Measurements from ENCODE around the gene AUTS2. TPM values are rescaled to one million over a fixed set of nuclear protein-coding genes. Genes with fewer than 3 reads are reported as not detected.

AUTS2 gene
- total RNA-seq, 1 donor from 2014 or later = 7.7 TPM

DNA sequence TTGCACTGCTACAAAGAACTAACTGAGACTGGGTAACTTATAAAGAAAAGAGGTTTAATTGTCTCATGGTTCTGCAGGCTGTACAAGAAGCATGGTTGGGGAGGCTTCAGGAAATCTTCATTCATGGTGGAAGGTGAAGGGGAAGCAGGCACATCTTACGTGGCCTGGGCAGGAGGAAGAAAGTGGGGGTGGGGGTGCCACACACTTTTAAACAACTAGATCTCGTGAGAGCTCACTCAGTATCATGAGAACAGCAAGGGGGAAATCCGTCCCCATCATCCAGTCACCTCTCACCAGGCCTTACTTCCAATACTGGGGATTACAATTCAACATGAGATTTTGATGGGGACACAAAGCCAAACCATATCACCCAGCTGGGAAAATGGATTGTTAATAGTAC, 281.7 kb downstream of the AUTS2 start:
- intact Hi-C loops (cut with micrococcal nuclease) = no loop called here

DNA sequence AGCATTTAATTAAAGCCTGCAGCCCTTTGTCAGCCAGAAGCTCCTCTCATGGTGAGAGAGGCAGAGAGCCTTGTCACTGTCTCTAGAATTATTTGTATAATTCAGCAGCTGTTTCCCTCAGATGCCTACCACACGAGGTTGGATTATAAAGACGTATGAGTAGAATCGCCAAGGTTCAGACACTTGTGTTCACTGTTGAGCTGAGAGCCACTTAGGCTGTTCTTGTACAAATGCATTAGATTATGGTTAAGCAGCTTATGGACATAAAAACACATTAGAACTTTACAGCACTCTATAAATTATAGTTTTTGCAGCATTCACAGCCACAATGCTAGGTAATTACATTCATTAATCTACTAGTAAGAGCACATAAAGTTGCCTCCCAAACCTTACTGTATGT, 282.6 kb downstream of the AUTS2 start:
- intact Hi-C loops (cut with micrococcal nuclease) = no loop called here

GRCh38 chr7:69882269-69882668, 284.0 kb downstream of the AUTS2 start:
- intact Hi-C loops (cut with micrococcal nuclease) = no loop called here

DNA sequence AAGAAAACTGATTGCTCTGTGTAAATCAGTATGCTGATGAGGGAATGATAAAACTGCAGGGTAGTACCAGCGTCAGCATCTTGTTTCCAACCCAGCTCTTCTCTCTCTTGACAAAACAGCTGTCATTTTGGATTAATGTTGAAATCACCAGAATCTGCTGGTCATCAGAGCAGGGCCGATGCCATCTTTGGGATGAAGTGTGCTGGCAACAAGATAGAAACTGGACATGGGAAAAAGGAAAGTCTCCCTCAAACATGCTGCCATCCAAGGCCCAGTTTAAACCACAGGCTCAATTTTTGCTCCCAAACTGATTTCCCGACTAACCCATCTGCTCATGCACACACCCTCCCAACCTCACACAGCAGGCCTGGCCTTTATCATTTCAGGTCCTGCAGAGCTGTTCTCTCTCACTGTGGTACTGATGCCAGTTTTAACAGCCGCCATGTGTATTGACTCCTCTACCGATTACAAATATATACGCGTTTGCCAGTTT, 285.2 kb downstream of the AUTS2 start:
- intact Hi-C loops (cut with micrococcal nuclease) = no loop called here

GRCh38 chr7:69885431-69885830, 287.2 kb downstream of the AUTS2 start:
- intact Hi-C loops (cut with micrococcal nuclease) = no loop called here

GRCh38 chr7:69889338-69889975, 291.2 kb downstream of the AUTS2 start:
- intact Hi-C loops (cut with micrococcal nuclease) = no loop called here

DNA sequence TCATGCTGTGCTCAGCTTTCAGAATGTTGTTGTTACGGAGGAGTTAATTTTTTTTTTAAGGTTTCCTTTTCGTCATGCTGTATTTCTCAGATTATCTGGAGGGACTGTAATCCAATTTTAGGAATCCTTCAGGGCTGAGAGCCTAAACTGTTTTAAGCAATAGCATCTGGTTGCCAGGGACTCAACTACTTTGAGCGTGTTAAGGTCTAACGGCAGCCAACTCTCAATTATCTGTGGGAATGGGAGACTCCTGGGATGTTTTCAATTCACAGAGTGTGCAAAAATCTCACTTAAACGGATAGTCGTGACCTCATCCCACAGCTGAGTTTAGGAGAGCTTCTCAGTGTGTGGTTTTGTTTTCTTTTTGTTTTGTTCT, 291.7 kb downstream of the AUTS2 start:
- intact Hi-C loops (cut with micrococcal nuclease) = no loop called here

DNA sequence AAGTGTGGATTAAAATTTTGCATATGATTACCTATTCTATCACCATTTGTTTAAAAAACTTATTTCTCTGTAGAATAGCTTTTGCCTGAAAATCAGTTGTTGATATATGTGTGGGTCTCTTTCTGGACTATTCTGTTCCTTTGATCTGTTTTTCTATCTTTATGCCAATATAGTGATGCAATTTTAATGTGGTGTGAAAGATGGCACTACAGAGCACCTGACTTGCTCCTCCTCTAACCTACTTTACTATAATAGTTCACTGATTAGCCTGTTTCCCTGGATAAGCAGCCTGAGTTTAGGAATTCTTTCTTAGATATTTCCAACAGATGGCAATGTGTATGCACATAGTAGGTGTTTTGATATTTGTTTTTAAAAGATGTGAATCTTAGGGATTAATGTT, 294.5 kb downstream of the AUTS2 start:
- intact Hi-C loops (cut with micrococcal nuclease) = no loop called here

- intact Hi-C loops (cut with micrococcal nuclease) = no loop called here
Observed at GRCh38 chr7:69893906-69894305, 295.6 kb downstream of the AUTS2 start.

- intact Hi-C loops (cut with micrococcal nuclease) = no loop called here
Observed at GRCh38 chr7:69895446-69895845, 297.2 kb downstream of the AUTS2 start.

- intact Hi-C loops (cut with micrococcal nuclease) = no loop called here
Observed at GRCh38 chr7:69896121-69896520, 297.8 kb downstream of the AUTS2 start.

DNA sequence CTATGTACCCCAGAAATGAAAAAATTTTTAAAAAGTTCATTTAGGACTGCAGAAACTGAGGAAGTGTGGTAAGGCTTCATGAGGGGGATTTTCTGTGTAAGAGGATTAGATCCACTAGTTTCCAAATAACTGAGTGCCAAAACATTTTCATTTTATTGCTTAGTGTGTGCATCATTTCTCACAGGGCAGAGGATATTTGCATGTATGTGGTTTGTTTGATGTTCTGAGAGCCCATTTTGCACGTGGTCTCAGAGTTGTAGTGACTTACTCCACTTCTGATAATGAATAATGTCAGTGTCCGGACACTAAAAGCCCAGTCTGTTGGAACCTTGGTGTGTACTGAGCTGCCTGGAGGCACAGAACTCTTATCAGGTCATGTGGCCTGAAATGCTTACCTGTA, 299.9 kb downstream of the AUTS2 start:
- intact Hi-C loops (cut with micrococcal nuclease) = no loop called here

GRCh38 chr7:69903410-69903809, 305.1 kb downstream of the AUTS2 start:
- intact Hi-C loops (cut with micrococcal nuclease) = loop anchor here (10.0 kb wide), 1 partner anchor 59 kb away; no protein-coding TSS in a partner anchor

GRCh38 chr7:69906283-69906995, 308.2 kb downstream of the AUTS2 start:
- intact Hi-C loops (cut with micrococcal nuclease) = loop anchor here (10.0 kb wide), 1 partner anchor 62 kb away; no protein-coding TSS in a partner anchor

GRCh38 chr7:69907720-69908119, 309.4 kb downstream of the AUTS2 start:
- intact Hi-C loops (cut with micrococcal nuclease) = loop anchor here (10.0 kb wide), 1 partner anchor 63 kb away; no protein-coding TSS in a partner anchor

GRCh38 chr7:69908454-69908853, 310.2 kb downstream of the AUTS2 start:
- intact Hi-C loops (cut with micrococcal nuclease) = loop anchor here (10.0 kb wide), 1 partner anchor 64 kb away; no protein-coding TSS in a partner anchor

DNA sequence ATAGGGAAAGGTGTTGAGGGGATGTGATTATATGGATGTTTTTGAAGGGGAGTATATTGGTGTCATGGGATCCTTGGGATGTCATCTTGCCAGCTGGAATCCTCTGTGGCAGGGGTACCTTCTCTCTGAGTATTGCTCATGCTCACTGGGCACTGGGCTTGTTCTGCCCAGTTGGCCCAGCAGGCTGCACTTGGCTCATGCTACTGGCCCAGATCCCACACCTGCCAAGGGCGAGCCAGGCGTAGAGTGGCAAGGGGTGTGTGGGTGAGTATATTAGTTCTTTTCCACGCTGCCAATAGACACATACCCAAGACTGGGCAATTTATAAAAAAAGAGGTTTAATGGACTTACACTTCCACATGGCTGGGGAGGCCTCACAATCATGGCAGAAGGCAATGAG, 311.9 kb downstream of the AUTS2 start:
- intact Hi-C loops (cut with micrococcal nuclease) = no loop called here

DNA sequence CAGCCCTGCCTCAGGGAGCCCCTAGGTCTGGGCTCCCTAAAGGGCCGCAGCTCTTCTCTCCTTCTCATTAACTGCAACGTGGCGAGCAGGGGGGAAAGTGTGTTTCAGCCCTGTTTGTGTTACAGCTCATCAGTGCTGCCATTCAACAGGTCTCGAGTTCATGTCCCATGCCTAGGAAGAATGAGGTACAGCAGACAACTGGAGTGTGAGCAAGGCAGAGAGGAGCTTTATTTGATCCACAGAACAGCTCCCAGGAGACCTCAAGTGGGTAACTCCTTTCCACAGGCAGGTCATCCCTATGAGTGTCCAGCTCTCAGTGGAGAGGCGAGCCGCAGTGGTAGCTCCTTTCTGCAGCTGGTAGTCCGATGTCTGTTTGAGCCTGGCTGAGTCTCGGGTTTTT, 313.1 kb downstream of the AUTS2 start:
- intact Hi-C loops (cut with micrococcal nuclease) = no loop called here

DNA sequence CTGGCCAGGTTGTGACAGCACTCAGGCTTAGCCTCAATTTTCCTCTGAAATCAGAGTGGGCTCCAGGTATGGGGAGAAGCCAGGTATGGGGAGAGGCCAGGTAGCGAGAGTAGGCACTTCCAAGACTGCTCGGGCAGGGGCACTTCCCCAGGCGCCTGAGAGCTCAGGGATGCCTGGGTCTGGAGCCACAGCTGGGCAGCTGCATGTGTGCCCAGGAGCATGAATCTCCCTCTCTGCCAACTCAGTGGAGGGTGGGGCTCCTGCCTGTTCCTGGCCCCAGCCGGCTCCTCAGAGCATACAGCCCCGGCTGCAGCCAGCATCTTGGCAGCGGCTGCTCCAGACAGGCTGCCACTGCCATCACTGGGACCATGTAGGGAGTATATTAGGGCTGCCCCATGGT, 313.9 kb downstream of the AUTS2 start:
- intact Hi-C loops (cut with micrococcal nuclease) = no loop called here

GRCh38 chr7:69912846-69913245, 314.6 kb downstream of the AUTS2 start:
- intact Hi-C loops (cut with micrococcal nuclease) = no loop called here

DNA sequence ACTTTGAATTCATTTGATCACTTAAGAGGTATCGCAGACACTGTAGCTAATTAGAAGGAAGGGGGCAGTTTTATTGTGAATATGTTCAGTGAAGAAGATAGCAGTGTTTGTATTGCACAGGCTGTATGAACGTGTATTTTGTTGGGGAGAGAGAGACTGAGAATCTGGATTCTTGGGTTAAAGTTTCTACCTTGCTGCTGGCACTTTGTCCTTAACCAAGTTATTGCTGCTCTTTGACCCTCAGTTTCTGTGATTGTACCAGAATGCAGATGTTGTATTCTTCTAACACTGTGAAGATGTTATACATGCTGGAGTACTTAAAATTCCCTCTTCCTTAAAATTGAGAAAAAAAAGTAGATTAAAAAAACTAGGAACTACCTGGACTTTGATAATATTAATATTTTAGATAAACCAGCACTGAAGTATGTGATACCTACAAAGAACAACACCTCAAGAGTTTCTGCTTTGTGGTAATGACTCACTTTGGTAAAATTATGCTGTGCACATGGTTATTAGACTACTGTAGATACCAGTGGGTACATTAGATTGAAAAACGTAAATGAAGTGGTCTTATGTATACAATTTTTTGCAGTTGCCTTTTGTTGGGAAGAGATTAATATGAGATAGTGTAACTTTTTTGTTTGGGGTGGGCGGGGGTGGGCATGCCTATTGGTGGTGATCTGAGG, 321.3 kb downstream of the AUTS2 start:
- intact Hi-C loops (cut with micrococcal nuclease) = no loop called here

- intact Hi-C loops (cut with micrococcal nuclease) = no loop called here
Observed at GRCh38 chr7:69920797-69921196, 322.5 kb downstream of the AUTS2 start.
